ENCODE data around the gene LRRC25. TPM values are rescaled to one million over a fixed set of nuclear protein-coding genes. Genes with fewer than 3 reads are reported as not detected.

LRRC25 gene
- total and polyA plus RNA-seq, 3 donors from 2014 or later: 1.6 to 4.0 (median 3.4) TPM

DNA sequence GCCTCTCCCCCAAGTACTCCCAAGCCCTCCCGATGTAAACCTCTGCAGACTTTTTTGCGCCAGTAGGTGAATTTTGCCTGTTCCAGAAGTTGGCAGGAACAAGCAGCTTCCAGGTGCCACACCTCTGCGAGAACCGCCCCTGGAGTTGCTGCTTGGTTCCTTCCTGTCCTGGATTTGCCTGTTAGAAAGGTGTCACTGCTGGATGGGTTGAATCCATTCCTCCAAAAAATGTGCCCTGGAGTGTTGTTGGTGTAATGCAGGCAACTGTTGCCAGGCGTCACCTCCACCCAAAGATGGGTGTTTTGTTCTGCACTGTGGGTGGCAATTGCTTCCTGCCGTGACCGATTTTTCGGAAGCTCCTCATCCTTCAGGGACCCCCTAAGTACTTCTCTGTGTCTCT is 51.3 kb downstream of the LRRC25 start:
- Histone ChIP-seq H3K27me3 (no peaks in the 10 kb centered on the region), H3K4me3 (no peak overlapping the region), H3K9me3 (no peaks in the 10 kb centered on the region), H3K27ac (no peak overlapping the region), H3K36me3 (ENCODE audit: low read depth, missing control alignments) (no peaks in the 10 kb centered on the region), H3K4me1 (peaks cover 4% of the 10 kb centered on the region)
- TF ChIP-seq, protein P1, sequence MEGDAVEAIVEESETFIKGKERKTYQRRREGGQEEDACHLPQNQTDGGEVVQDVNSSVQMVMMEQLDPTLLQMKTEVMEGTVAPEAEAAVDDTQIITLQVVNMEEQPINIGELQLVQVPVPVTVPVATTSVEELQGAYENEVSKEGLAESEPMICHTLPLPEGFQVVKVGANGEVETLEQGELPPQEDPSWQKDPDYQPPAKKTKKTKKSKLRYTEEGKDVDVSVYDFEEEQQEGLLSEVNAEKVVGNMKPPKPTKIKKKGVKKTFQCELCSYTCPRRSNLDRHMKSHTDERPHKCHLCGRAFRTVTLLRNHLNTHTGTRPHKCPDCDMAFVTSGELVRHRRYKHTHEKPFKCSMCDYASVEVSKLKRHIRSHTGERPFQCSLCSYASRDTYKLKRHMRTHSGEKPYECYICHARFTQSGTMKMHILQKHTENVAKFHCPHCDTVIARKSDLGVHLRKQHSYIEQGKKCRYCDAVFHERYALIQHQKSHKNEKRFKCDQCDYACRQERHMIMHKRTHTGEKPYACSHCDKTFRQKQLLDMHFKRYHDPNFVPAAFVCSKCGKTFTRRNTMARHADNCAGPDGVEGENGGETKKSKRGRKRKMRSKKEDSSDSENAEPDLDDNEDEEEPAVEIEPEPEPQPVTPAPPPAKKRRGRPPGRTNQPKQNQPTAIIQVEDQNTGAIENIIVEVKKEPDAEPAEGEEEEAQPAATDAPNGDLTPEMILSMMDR (IDR thresholded peaks at IDR 0.05): peak in 1 of 3 experiments; percentile 31
- no peak for TF ChIP-seq POLR2A (IDR thresholded peaks at IDR 0.05)
- no peak for DNase-seq
- WGBS, 2 donors: 80 to 86% methylated on average over 8 of the region's 8 CpGs
- intact Hi-C loops (cut with DNase I; ENCODE audit: low total_unique reads): no loop called here

DNA sequence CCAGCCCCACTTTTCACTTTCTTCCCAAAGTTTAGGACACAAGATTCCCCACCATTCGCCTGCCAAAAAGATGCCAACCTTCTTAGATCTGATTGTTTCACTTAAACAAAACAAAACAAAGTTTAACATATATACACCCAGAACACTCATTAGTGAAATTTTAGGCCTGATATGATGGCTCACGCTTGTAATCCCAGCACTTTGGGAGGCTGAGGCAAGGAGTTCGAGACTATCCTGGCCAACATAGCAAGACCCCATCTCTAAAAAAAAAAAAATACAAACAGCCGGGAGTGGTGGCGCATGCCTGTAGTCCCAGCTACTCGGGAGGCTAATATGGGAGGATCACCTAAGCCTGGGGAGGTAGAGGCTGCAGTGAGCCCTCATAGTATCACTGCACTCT is 52.1 kb downstream of the LRRC25 start:
- 96% methylated on average over 6 of the region's 6 CpGs for WGBS, 2 donors

DNA sequence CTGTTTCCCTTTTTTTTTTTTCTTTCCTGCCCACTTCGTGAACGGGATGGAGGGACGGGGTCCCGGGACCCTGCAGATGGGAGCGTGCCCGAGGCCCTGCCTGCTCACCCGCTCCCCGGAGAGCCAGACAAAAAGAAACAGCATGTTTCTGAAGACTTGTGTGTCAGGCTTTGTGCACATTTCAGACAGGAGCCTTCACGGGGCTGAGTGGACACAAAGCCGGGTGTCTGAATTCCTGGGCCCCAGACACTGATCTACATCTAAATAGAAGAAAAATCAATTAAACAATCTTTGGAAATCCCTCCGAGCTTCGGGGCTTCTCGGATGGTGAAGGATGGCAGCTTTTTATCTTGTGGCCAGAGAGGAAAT is 52.9 kb downstream of the LRRC25 start:
- H3K4me3 ChIP-seq: no peak overlapping the region
- WGBS, 2 donors: 59 to 65% methylated on average over 13 of the region's 13 CpGs
- DNase-seq: no peak
- no peaks in the 10 kb centered on the region for H3K36me3 ChIP-seq (ENCODE audit: low read depth, missing control alignments)
- peaks cover 6% of the 10 kb centered on the region for H3K4me1 ChIP-seq
- H3K27ac ChIP-seq: peak overlapping the region in 1 of 2 donors; percentile 3
- no peaks in the 10 kb centered on the region for H3K9me3 ChIP-seq
- TF ChIP-seq, protein P1 (IDR thresholded peaks at IDR 0.05): no peak
- no peak for TF ChIP-seq POLR2A (IDR thresholded peaks at IDR 0.05)
- H3K27me3 ChIP-seq: no peaks in the 10 kb centered on the region
- intact Hi-C loops (cut with DNase I; ENCODE audit: low total_unique reads): no loop called here

More for the DNA sequence above, 52.1 kb downstream of the LRRC25 start:
- TF ChIP-seq POLR2A (IDR thresholded peaks at IDR 0.05): no peak
- TF ChIP-seq, protein P1 (IDR thresholded peaks at IDR 0.05): no peak
- Histone ChIP-seq H3K36me3 (ENCODE audit: low read depth, missing control alignments) (no peaks in the 10 kb centered on the region), H3K4me1 (peaks cover 6% of the 10 kb centered on the region), H3K27me3 (no peaks in the 10 kb centered on the region), H3K9me3 (no peaks in the 10 kb centered on the region), H3K4me3 (no peak overlapping the region), H3K27ac (no peak overlapping the region)
- intact Hi-C loops (cut with DNase I; ENCODE audit: low total_unique reads): no loop called here
- DNase-seq: no peak

DNA sequence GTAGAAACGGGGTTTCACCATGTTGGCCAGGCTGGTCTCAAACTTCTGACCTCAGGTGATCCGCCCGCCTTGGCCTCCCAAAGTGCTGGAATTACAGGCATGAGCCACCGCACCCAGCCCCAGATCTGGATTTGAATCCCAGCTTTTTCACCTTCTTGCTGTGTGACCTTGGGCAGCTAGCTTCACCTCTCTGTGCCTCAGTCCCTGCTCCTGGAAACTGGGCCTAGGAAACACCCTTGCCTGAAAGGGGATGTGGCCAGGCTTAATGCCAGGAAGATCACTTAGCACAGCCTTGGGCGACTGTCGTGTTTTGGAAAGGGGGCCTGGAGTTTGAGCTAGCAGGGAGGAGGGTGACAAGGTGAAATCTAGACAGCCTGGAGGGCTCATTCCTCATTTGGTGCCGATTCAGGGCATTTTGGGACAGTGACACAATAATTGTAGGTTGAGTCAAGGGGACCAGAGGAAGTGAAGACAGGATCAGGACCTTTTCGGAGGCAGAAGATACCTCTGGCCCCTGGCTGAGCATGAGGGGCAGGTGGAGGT is 55.3 kb downstream of the LRRC25 start:
- intact Hi-C loops (cut with DNase I; ENCODE audit: low total_unique reads): no loop called here
- H3K36me3 ChIP-seq (ENCODE audit: low read depth, missing control alignments): no peaks in the 10 kb centered on the region
- 79 to 82% methylated on average over 8 of the region's 8 CpGs for WGBS, 2 donors
- H3K4me1 ChIP-seq: peaks cover 6% of the 10 kb centered on the region
- H3K27me3 ChIP-seq: no peaks in the 10 kb centered on the region
- H3K9me3 ChIP-seq: no peaks in the 10 kb centered on the region
- TF ChIP-seq POLR2A (IDR thresholded peaks at IDR 0.05): no peak
- TF ChIP-seq, protein P1 (IDR thresholded peaks at IDR 0.05): no peak
- DNase-seq: no peak
- no peak overlapping the region for H3K4me3 ChIP-seq
- H3K27ac ChIP-seq: no peak overlapping the region

Small RNA genes within 50 kb of the gene (microRNA-seq; reads per million reads assigned to microRNA genes)
- gene MIR3189 (ENCODE audit: borderline number of aligned reads in 2 of 2, borderline replicate concordance in 1 of 2): 0 reads per million in 2 donors

Small RNA genes within 50 kb of the gene (small RNA-seq; reads per million reads assigned to genes)
- 0 reads per million in 2 donors for gene MIR3189

Other genes with a start within 250 kb of the LRRC25 start
- gene PIK3R2, start 244.5 kb downstream of the LRRC25 start, total RNA-seq: 10 to 100 TPM; 87.6 to 94.3 TPM
- gene PIK3R2, start 244.5 kb downstream of the LRRC25 start, polyA plus RNA-seq (ENCODE audit: insufficient read depth, low read depth, low replicate concordance): 21.0 TPM
- gene IFI30, start 223.8 kb downstream of the LRRC25 start, total RNA-seq: 1 to 10 TPM; 3.2 to 7.4 TPM
- gene IFI30, start 223.8 kb downstream of the LRRC25 start, polyA plus RNA-seq (ENCODE audit: insufficient read depth, low read depth, low replicate concordance): 47.6 TPM
- 10 to 100 TPM; 15.2 to 15.8 TPM for gene MPV17L2, start 204.4 kb downstream of the LRRC25 start, total RNA-seq
- 11.2 TPM for gene MPV17L2, start 204.4 kb downstream of the LRRC25 start, polyA plus RNA-seq (ENCODE audit: insufficient read depth, low read depth, low replicate concordance)
- gene RAB3A, start 193.6 kb downstream of the LRRC25 start, total RNA-seq: 1 to 10 TPM; 2.8 to 4.6 TPM
- gene RAB3A, start 193.6 kb downstream of the LRRC25 start, polyA plus RNA-seq (ENCODE audit: insufficient read depth, low read depth, low replicate concordance): 6.3 TPM
- gene PDE4C, start 171.2 kb downstream of the LRRC25 start, total RNA-seq: 10 to 100 TPM in 1 of 2 donors, 1 to 10 TPM in 1; 7.1 to 19.5 TPM
- 5.7 TPM for gene PDE4C, start 171.2 kb downstream of the LRRC25 start, polyA plus RNA-seq (ENCODE audit: insufficient read depth, low read depth, low replicate concordance)
- 10 to 100 TPM; 30.1 to 62.3 TPM for gene IQCN, start 123.2 kb downstream of the LRRC25 start, total RNA-seq
- gene IQCN, start 123.2 kb downstream of the LRRC25 start, polyA plus RNA-seq (ENCODE audit: insufficient read depth, low read depth, low replicate concordance): 88.1 TPM
- 100 to 1,000 TPM; 615 to 654 TPM for gene JUND, start 116.0 kb downstream of the LRRC25 start, total RNA-seq
- gene JUND, start 116.0 kb downstream of the LRRC25 start, polyA plus RNA-seq (ENCODE audit: insufficient read depth, low read depth, low replicate concordance): 96.4 TPM
- 100 to 1,000 TPM; 212 to 241 TPM for gene LSM4, start 74.5 kb downstream of the LRRC25 start, total RNA-seq
- 196 TPM for gene LSM4, start 74.5 kb downstream of the LRRC25 start, polyA plus RNA-seq (ENCODE audit: insufficient read depth, low read depth, low replicate concordance)
- 10 to 100 TPM; 12.4 to 16.2 TPM for gene PGPEP1, start 57.0 kb downstream of the LRRC25 start, total RNA-seq
- 10.8 TPM for gene PGPEP1, start 57.0 kb downstream of the LRRC25 start, polyA plus RNA-seq (ENCODE audit: insufficient read depth, low read depth, low replicate concordance)
- 1 to 10 TPM in 1 of 2 donors, under 1 TPM in 1; 0.93 to 2.5 TPM for gene GDF15, start 11.5 kb downstream of the LRRC25 start, total RNA-seq
- 1.0 TPM for gene GDF15, start 11.5 kb downstream of the LRRC25 start, polyA plus RNA-seq (ENCODE audit: insufficient read depth, low read depth, low replicate concordance)
- 100 to 1,000 TPM in 1 of 2 donors, 10 to 100 TPM in 1; 90.3 to 118 TPM for gene SSBP4, start 21.8 kb upstream of the LRRC25 start, total RNA-seq
- gene SSBP4, start 21.8 kb upstream of the LRRC25 start, polyA plus RNA-seq (ENCODE audit: insufficient read depth, low read depth, low replicate concordance): 80.5 TPM
- gene ISYNA1, start 40.5 kb upstream of the LRRC25 start, total RNA-seq: 1,000 to 10,000 TPM in 1 of 2 donors, 100 to 1,000 TPM in 1; 1,000 to 1,122 TPM
- 493 TPM for gene ISYNA1, start 40.5 kb upstream of the LRRC25 start, polyA plus RNA-seq (ENCODE audit: insufficient read depth, low read depth, low replicate concordance)
- gene ELL, start 124.4 kb upstream of the LRRC25 start, total RNA-seq: 10 to 100 TPM; 75.8 to 76.1 TPM
- 48.0 TPM for gene ELL, start 124.4 kb upstream of the LRRC25 start, polyA plus RNA-seq (ENCODE audit: insufficient read depth, low read depth, low replicate concordance)
- 100 to 1,000 TPM; 587 to 614 TPM for gene FKBP8, start 146.0 kb upstream of the LRRC25 start, total RNA-seq
- gene FKBP8, start 146.0 kb upstream of the LRRC25 start, polyA plus RNA-seq (ENCODE audit: insufficient read depth, low read depth, low replicate concordance): 571 TPM
- 100 to 1,000 TPM; 124 to 133 TPM for gene KXD1, start 160.2 kb upstream of the LRRC25 start, total RNA-seq
- gene KXD1, start 160.2 kb upstream of the LRRC25 start, polyA plus RNA-seq (ENCODE audit: insufficient read depth, low read depth, low replicate concordance): 163 TPM
- 100 to 1,000 TPM; 475 to 508 TPM for gene UBA52, start 174.2 kb upstream of the LRRC25 start, total RNA-seq
- gene UBA52, start 174.2 kb upstream of the LRRC25 start, polyA plus RNA-seq (ENCODE audit: insufficient read depth, low read depth, low replicate concordance): 1,038 TPM
- gene REX1BD, start 191.2 kb upstream of the LRRC25 start, total RNA-seq: 10 to 100 TPM; 44.3 to 58.7 TPM
- gene REX1BD, start 191.2 kb upstream of the LRRC25 start, polyA plus RNA-seq (ENCODE audit: insufficient read depth, low read depth, low replicate concordance): 14.5 TPM
- gene CRLF1, start 209.2 kb upstream of the LRRC25 start, total RNA-seq: 1 to 10 TPM; 4.3 to 5.3 TPM
- 8.7 TPM for gene CRLF1, start 209.2 kb upstream of the LRRC25 start, polyA plus RNA-seq (ENCODE audit: insufficient read depth, low read depth, low replicate concordance)
- 1 to 10 TPM; 4.3 to 7.0 TPM for gene TMEM59L, start 215.2 kb upstream of the LRRC25 start, total RNA-seq
- gene TMEM59L, start 215.2 kb upstream of the LRRC25 start, polyA plus RNA-seq (ENCODE audit: insufficient read depth, low read depth, low replicate concordance): 4.5 TPM
- 10 to 100 TPM; 16.5 to 32.3 TPM for gene KLHL26, start 239.4 kb upstream of the LRRC25 start, total RNA-seq
- gene KLHL26, start 239.4 kb upstream of the LRRC25 start, polyA plus RNA-seq (ENCODE audit: insufficient read depth, low read depth, low replicate concordance): 10.6 TPM